GM19023 (cell line): ENCODE measurements around the gene SFRP5.

ENCODE experiments used
- ATAC-seq: cut with Tn5 transposase; IDR thresholded peaks from one replicate; pipeline ENCODE4 v1.9.1; 2021; ENCODE audit warnings: mild to moderate bottlenecking, moderate library complexity; ENCODE audit not compliant: unreplicated experiment

SFRP5 gene

DNA sequence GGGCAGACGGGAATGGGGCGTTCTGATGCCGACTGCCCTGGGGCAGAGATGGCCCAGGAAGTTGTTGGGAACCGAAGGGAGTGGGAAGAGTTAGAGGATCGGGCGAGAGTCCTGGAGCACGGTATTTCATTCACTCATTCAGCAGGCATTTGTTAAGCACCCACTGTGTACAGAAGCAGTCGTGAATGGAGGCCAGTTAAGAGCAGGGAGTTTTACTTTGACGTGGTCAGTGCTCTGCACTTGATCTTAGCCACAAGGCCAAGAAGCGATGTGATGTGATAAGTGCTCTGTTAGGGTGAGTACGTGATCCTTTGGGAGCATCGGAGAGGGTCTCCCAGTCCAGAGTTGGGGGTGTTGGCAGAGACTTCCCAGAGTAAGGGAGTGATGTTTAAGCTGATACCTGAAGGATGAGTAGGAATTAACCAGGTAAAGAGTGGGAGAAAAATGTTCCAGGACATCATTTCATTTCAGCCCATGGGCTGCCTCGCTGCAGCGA, 34.0 kb downstream of the SFRP5 start:
- ATAC-seq = peak; percentile 16

DNA sequence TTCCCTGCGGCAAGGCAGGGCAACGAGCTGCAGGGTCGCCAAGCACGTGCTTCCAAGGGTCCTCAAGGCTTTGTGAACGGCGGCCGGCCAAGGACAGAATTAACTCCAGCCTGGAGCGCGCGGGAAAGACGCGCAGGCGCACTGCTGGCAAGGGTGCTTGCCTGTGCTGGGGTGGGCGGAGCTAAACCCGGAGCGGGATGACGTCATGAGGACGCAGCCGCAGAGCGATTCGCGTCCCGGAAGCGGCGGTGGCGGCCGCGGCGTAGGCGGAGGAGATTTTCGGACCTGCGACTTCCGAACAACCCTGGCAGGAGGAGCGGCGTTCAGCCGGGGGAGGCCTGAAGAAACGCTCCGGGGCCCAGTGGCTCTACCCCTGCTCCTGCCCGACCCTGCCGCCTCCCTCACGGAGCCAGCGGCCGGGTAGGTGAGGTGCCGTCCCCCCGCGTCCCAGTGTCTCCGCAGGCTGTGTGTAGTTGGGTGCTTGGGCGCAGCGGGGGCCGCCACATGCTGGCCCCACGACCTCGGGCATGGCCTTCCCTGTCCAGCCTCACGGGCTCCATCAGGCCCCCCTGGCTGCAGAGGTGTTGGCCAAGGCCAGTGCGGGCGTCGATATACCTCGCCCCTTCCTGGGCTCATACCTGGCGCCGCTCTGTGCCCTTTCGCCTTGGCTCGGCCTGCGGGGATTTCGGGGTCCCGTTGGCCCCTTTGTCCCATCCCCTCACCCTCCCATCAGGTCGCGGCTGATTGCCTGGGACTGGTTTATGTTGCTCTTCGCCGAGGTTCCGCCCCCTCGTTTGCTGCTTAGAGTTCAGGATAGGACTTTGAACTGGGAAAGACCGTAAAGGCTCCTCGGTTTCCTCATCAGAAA, 34.7 kb downstream of the SFRP5 start, which contains the start of gene ZFYVE27:
Gene ZFYVE27 (plus strand): TSS at position 227 of the 868 bp plus-strand sequence. CDS start 1,350 bp downstream, outside the sequence.
- peak; percentile 89 for ATAC-seq

DNA sequence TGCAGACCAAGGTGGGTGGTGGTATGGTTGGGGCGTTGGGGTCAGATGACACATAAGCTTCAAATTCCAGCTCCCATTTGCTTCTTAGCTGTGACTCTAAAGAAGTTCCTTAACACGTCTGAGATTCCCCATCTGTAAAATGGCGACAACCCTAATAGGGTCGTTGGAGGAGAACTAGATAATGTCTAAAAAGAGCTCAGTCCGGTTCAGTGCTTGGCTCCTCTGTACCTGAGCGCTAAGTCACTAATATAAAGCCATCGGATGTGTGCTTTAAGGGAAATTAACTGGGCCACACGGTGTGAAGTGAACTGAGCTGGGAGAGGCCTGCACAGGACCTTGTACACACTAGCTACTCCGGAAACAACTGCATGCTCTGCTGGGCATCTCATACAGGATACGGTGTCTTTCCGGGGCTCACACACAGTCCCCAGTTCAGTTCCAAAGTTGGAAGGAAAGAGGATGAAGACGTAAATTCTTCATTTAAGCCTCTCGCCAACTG, 35.3 kb downstream of the SFRP5 start:
- peak; percentile 21 for ATAC-seq

DNA sequence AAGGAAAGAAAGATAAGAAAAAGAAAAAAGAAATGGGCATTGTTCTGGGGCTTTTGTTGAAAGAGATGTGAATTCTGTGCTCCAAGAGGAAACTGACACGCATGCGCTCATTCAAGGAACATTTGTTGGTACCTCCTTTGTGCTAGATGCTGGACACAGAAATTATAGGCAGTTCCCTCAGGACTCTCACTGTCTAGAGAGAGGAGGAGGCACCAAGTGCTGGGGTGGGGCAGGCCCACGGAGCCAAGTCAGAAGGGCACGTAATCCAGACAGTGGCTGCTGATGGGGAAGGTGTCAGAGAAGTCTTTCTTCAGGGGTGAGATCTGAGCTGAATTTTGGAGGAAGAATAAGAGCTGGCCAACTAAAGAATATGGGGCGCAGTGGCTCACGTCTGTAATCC, 37.8 kb downstream of the SFRP5 start:
- no peak for ATAC-seq

DNA sequence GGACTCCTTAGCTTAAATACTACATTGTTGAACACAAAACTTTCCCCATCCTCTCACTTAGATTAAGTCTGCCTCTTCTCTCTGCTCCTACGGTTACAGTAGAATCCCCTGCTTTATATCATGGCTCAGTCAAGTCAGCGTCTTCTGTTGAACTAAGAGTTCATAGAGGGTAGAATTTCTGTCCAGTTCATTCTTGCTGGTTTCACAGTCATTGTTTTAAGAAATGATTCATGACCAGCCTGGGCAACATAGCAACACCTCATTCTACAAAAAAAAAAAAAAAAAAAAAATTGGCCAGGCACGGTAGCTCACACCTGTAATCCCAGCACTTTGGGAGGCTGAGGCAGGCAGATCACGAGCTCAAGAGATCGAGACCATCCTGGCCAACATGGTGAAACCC, 38.5 kb downstream of the SFRP5 start:
- ATAC-seq = no peak

DNA sequence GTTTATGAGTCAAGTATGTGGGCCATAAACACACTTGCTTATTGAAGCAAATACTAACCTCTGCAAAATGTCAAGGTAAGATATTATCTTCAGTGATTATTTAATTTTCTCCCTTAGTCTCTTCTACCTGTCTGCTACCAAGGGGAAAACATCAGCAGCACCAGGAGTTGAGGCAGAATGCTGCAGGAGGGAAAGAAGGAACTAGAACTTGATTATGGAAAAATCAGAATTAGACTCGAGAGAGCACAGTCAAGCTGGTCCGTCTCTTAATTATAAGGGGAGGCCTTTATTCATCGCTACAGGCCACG, 39.8 kb downstream of the SFRP5 start:
- no peak for ATAC-seq

DNA sequence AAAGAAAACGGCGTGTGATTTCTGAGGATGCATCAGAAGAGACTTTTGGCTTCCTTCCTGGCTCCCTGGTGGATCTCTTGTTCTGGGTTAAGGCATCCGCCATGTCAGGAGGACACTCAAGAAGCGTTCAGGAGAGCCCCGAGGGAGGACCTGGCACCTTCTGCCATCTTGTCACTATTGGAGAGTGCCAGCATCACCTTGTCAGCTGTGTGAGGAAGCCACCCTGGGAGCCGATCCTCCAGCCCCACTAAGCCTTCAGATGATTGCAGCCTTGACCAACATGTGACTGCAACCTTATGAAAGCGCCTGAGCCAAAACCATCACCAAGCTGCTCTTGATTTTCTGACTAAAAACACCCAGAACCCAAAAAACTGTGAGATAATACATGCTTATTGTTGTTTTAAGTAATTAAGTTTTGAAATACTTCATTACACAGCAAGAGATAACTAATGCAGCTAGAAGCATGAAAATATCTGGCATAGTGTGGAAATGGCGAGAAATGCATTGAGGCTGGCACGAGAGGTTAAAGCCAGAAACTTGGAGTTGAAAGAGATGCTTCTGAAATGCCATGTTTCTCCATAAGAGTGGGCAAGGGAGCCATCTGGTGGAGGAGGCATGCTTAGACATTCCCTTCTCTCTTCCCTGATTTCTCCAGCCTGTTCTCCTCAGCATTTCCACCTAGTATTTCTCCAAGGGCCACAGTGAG, 40.3 kb downstream of the SFRP5 start:
- no peak for ATAC-seq

DNA sequence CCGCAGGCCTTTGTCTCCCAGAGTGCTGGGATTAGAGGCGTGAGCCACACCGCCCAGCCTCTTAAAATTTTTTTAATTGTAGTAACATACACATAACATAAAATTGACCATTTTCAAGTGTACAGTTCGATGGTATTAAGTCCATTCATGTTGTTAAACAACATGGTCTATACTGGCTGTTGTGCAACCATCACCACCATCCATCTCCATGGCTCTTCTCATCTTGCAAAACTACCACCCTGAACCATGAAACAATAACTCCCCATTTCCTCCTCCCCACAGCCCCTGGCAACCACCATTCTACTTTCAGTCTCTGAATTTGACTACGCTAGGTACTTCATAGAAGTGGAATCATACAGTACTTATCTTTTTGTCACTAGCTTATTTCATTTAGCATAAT, 42.8 kb downstream of the SFRP5 start:
- ATAC-seq = no peak

DNA sequence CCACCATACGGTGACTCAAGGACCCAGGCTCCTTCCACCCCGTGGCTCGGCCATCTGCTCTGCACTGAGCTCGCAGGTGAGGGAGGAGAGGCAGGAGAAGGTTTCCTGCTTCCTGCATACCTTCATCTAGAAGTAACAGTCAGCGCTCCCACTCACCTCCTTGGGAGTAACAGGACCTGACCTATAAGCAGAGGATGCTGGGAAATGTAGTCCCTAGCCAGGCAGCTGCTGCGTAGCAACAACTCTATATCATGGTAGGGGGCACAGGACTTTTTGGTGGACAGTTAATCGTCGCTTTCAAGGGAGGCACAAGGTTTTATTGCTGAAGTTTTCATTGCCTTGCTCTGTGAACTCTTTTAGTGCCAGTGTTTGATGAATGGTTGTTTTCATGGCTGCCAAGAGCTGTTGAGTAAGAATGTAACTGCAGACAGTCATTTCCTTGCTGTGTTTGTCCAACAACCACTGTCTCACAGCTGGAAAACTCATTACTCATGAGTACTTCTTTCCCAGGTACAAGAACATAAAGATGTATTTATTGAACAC, 45.1 kb downstream of the SFRP5 start:
- ATAC-seq = no peak

DNA sequence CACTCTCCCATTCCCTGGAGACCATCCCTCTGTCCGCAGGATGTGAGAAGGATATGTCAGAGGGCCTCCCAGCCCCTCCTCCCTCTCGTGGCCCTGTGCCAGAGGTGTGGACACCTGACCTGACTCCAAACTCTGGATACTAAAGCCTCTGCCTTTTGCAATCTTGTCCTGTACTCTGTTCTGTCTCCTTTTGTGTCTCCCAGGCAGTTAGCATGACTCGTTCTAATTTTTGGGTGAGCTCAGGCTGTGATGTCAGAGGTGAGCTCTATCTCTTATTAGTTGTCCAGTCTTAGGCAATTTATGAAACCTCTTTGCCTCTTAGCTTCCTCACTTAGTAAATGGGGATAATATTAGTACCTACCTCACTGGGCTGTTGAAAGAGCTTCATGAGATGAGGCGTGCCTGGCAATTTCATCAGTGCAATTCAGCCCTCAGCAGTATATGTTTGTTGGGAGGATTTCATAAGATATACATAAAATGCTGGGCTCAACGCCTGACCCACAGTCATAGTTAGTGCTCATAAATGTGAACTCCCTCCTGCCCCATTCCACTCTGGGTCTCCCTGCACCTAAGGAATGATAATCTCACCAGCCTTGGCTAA, 47.4 kb downstream of the SFRP5 start:
- ATAC-seq = no peak

DNA sequence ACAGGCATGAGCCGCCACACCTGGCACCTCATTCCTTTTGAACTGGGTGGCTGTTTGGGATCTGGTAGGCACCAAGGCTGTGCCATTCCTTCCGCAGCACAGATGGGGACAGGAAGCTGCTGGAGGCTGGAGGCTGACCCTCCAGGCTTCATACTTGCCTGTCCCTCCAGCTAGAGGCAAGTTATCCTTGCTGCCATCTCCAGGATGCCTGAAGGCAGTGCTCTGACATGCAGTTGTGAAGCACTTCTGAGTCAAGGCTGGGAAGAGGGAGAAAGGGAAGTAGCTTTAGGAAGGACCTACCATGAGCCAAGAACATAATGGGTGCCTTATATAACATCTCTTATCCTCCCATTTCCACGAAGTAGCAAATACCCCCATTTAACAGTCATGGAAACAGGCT, 48.8 kb downstream of the SFRP5 start:
- ATAC-seq = no peak

DNA sequence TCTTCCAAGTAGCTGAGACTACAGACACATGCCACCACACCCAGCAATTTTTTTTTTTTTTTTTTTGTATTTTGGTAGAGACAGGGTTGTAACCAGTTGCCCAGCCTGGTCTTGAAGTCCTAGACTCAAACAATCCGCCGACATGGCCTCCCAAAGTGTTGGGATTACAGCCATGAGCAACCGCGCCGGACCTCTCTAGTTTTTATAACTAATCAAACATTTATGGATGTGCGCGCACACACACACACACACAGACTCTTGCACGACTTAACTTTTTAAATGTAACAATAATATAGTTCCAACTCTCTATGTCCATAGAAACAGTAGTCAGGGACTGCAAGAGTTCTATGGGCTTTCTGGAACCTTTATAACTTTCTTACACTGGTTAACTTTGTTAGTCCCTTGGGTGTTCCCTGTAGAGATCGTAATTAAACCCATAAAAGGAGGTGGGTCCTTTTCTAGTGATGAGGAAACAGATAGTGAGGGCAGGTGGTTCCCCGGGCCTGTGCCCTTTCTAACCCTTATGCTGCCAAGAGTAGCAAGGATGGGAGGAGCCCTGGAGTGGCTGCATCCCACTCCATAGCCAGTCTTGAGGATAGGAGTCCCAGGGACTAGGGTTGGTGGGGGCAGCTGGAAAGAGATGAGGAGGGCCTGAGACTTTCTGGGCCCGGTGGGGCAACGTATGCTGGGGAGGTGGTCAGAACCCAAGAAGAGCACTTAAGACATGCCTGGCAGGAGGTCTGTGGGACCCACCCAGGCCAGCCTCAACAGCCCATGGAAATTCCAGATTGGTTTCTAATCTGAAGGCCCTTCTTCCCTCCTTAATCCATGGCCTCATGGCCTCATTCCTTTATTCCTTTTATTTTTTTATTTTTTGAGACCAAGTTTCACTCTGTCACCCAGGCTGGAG, 49.7 kb downstream of the SFRP5 start:
- ATAC-seq = no peak

DNA sequence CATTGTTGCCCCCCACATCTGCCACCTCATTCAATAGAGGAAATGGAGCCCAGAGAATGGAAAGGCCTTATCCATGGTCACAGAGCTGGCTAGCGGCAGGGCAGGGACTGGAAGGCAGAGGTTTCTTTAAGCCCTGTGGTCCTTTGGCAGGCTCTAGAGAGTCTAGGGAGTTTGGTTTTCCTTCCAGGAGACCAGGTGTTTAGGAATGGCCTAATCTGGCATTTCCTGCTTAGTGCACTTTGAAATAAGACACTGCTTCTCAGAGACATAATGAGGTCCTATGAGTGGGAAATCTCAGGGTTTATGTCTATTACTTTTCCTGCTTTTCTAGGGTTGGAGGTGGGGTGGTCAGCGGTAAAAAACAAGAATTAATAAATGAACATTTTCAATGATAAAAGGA, 52.2 kb downstream of the SFRP5 start:
- ATAC-seq = no peak

DNA sequence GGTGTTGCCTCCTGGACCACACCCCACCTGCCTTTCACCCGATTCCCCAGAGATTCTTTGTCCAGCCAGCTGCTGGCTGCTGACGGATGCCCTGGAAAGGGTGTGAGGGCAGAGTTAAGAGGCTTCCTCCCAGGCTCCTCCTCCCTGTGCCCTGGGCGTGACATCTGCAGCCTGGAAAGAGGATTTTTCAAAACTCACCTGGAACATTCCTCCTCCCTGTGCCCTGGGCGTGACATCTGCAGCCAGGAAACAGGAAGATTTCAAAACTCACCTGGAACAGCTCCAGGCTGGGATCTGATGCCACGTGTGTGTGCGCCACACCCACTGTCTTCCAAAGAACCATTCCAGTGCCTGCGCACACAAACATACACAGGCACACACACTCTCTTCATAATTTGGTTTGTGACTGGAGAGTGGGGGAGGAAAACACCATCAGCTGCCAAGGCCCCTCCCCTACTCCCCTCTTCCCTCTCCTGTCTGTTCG, 53.1 kb downstream of the SFRP5 start:
- no peak for ATAC-seq

DNA sequence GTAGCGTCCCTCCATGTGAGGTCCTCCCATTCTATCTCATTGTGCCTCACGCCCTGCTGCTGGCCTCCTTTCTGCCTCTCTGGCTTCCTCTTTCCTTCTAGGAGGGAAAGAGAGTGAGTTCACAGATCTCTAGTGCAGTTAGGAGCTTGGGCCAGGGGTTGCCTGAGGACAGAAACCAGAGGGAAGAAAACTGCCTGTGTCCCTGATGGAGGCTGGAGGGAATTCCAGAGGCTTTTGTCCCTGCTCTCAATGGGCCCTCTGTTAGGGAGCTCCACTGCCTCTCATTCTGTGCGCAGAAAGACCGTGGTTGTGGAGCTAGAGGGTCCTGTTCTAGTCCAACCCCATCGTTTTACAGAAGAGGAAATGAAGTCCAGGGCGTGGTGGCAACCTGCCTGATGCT, 53.6 kb downstream of the SFRP5 start:
- ATAC-seq = no peak

DNA sequence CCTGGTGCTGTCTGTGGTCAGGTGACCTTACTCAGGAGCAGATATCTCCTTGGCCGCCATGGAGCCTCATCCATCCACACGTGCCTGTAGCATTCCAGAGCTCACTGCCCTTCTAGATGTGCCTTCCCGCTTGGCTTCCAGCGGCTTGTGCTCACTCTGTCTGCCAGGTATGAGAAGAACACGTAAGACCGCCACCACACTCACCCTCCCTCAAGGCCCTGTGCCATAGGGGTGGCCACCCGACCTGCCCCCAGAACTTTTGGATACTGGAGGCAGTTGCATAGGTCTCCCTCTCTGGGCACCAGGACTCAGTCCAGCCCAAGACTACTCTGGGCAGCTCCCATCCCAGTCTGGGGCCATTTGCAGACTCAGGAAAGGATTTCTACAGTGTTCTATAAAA, 54.2 kb downstream of the SFRP5 start:
- ATAC-seq = no peak
